Gastrocnemius medialis (tissue), 4 donors: Measurements from ENCODE around the gene MXRA8. TPM values are rescaled to one million over a fixed set of nuclear protein-coding genes. Genes with fewer than 3 reads are reported as not detected.

Experiments
- ATAC-seq, 2 donors: fragments of 150-250 bp; one replicate each; pipeline ENCODE4 v1.9.1; 2016
- DNase-seq, 2 donors: peaks; one replicate each; pipeline ENCODE4 v3.0.0-alpha.2; 2019
- H3K27ac ChIP-seq, 4 donors: fragments of 200-600 bp; sonication (generic); 1 replicate in 1 of 4; 2 replicates in 3 of 4; pipeline ENCODE4 v1.5.1; 2016 to 2018; ENCODE audit warnings: mild to moderate bottlenecking in 2 of 4, moderate library complexity in 1 of 4
- H3K27me3 ChIP-seq, 3 donors: fragments of 200-600 bp; sonication (generic) in 2 of 3; 1 replicate in 1 of 3; 2 replicates in 2 of 3; pipeline versions ENCODE4 v1.5.1 to v1.6.0; 2016 to 2019; ENCODE audit warnings: mild to moderate bottlenecking in 1 of 3, moderate library complexity in 1 of 3
- H3K36me3 ChIP-seq, 2 donors: fragments of 200-600 bp; sonication (generic) in 1 of 2; one replicate each; pipeline ENCODE4 v1.5.1; 2017 to 2018
- H3K4me1 ChIP-seq, 2 donors: fragments of 200-600 bp; sonication (generic) in 1 of 2; one replicate each; pipeline ENCODE4 v1.5.1; 2016 to 2017; ENCODE audit warnings: mild to moderate bottlenecking in 2 of 2
- H3K4me3 ChIP-seq, 4 donors: fragments of 200-600 bp; sonication (generic) in 3 of 4; 1 replicate in 1 of 4; 2 replicates in 3 of 4; pipeline ENCODE4 v1.5.1; 2016 to 2019; ENCODE audit warnings: mild to moderate bottlenecking in 2 of 4
- H3K9me3 ChIP-seq, 3 donors: fragments of 200-600 bp; sonication (generic) in 2 of 3; 1 replicate in 1 of 3; 2 replicates in 2 of 3; pipeline ENCODE4 v1.5.1; 2016 to 2019
- CTCF ChIP-seq, 5 experiments: fragments of 450-650 bp in 3 of 5; fragments of 200-600 bp in 2 of 5; sonication (generic) in 2 of 5; IDR thresholded peaks in 4 of 5; conservative IDR thresholded peaks in 1 of 5; 1 replicate in 4 of 5; 2 replicates in 1 of 5; pipeline ENCODE4 v1.5.1; 2016 to 2019; ENCODE audit warnings: antibody characterized with exemption in 5 of 5, mild to moderate bottlenecking in 3 of 5, moderate library complexity in 3 of 5
- POLR2A ChIP-seq, 2 donors: fragments of 450-650 bp; IDR thresholded peaks; one replicate each; pipeline ENCODE4 v1.6.1; 2017; ENCODE audit warnings: antibody characterized with exemption in 2 of 2, mild to moderate bottlenecking in 2 of 2, moderate library complexity in 2 of 2
- in situ Hi-C, 4 donors: fragments of 200-750 bp; cut with MboI; loops; one replicate each; pipeline versions ENCODE4 v1.15.0 to v1.8.0; 2017; ENCODE audit warnings: low sequenced_read_pairs in 4 of 4
- intact Hi-C: fragments of 100-400 bp; cut with DNase I; formaldehyde crosslinking; loops from one replicate; pipeline ENCODE4 v1.15.1; 2023; ENCODE audit warnings: low total_unique reads
- total RNA-seq, 4 donors: library from RNA; depleted of rRNA; stranded (reverse); fragments of >200 nt; gene quantifications; one replicate each; pipeline versions ENCODE4 v1.1.0 to v1.2.3, GENCODE V29; 2016

MXRA8 gene
- total RNA-seq, 4 donors from 2014 or later, result 13.9 to 41.9 (median 34.2) TPM

- DNase-seq (no peak), ATAC-seq (no peak)
- no peaks in the 10 kb centered on the region for H3K27me3 ChIP-seq
- H3K9me3 ChIP-seq, result no peaks in the 10 kb centered on the region
- peaks cover 10 to 93% of the 10 kb centered on the region in 2 donors for H3K36me3 ChIP-seq
- peaks cover 20 to 32% of the 10 kb centered on the region in 2 donors for H3K4me1 ChIP-seq
- TF ChIP-seq POLR2A (IDR thresholded peaks at IDR 0.05), result no peak
- no peak for TF ChIP-seq CTCF (IDR thresholded peaks at IDR 0.05 in 4 of 5, conservative IDR thresholded peaks at IDR 0.05 in 1 of 5)
- no peak overlapping the region for H3K4me3 ChIP-seq
- peak overlapping the region in 1 of 4 donors; percentile 65 for H3K27ac ChIP-seq
- intact Hi-C loops (loop anchor here (5.0 kb wide), 1 partner anchor 454 kb away; no protein-coding TSS in a partner anchor), in situ Hi-C loops (no loop called here)
Observed at GRCh38 chr1:1393014-1393413, 34.7 kb upstream of the MXRA8 start.

GRCh38 chr1:1391225-1391624 lies 32.9 kb upstream of the MXRA8 start:
- intact Hi-C loops, result loop anchor here (5.0 kb wide), 1 partner anchor 456 kb away; no protein-coding TSS in a partner anchor
- no peaks in the 10 kb centered on the region for H3K27me3 ChIP-seq
- in situ Hi-C loops, result no loop called here
- TF ChIP-seq POLR2A (IDR thresholded peaks at IDR 0.05), result no peak
- H3K4me3 ChIP-seq, result no peak overlapping the region
- no peaks in the 10 kb centered on the region for H3K9me3 ChIP-seq
- DNase-seq (no peak), ATAC-seq (no peak)
- peaks cover 9 to 22% of the 10 kb centered on the region in 2 donors for H3K4me1 ChIP-seq
- H3K36me3 ChIP-seq, result peaks cover 10 to 95% of the 10 kb centered on the region in 2 donors
- no peak overlapping the region for H3K27ac ChIP-seq

GRCh38 chr1:1390675-1391074 lies 32.3 kb upstream of the MXRA8 start:
- Histone ChIP-seq H3K27ac (no peak overlapping the region), H3K4me1 (peaks cover 9 to 21% of the 10 kb centered on the region in 2 donors), H3K4me3 (no peak overlapping the region), H3K36me3 (peaks cover 10 to 98% of the 10 kb centered on the region in 2 donors), H3K27me3 (no peaks in the 10 kb centered on the region), H3K9me3 (no peaks in the 10 kb centered on the region)
- TF ChIP-seq CTCF (IDR thresholded peaks at IDR 0.05 in 4 of 5, conservative IDR thresholded peaks at IDR 0.05 in 1 of 5) (no peak), POLR2A (IDR thresholded peaks at IDR 0.05) (no peak)
- intact Hi-C loops, result loop anchor here (5.0 kb wide), 1 partner anchor 457 kb away; no protein-coding TSS in a partner anchor
- DNase-seq, result no peak
- in situ Hi-C loops, result no loop called here
- ATAC-seq, result no peak

GRCh38 chr1:1388078-1388472 lies 29.7 kb upstream of the MXRA8 start:
- in situ Hi-C loops, result no loop called here

More at GRCh38 chr1:1388078-1388472, 29.7 kb upstream of the MXRA8 start:
- H3K4me3 ChIP-seq, result no peak overlapping the region
- no peak for DNase-seq
- TF ChIP-seq POLR2A (IDR thresholded peaks at IDR 0.05) (no peak), CTCF (IDR thresholded peaks at IDR 0.05 in 4 of 5, conservative IDR thresholded peaks at IDR 0.05 in 1 of 5) (no peak)
- H3K36me3 ChIP-seq, result peaks cover 10 to 73% of the 10 kb centered on the region in 2 donors
- intact Hi-C loops, result no loop called here
- H3K9me3 ChIP-seq, result no peaks in the 10 kb centered on the region
- no peak overlapping the region for H3K27ac ChIP-seq
- no peaks in the 10 kb centered on the region for H3K27me3 ChIP-seq
- peaks cover under 1 to 2% of the 10 kb centered on the region in 2 donors for H3K4me1 ChIP-seq
- no peak for ATAC-seq
